Nephron (organoid): Measurements from ENCODE around the gene HOOK2.
A peak's percentile ranks its signal among the peaks of the same experiment; 100 is the strongest.
"Not testable (repeated sequence)": the region's sequence is repeated elsewhere in the genome, so short reads cannot be mapped to it uniquely, and the experiment has no call there.

Experiments used
- H3K27ac Mint-ChIP-seq, 3 experiments: 2 replicates each; pipeline ENCODE4 v1.8.0; 2020; ENCODE audit warnings: mixed read lengths in 3 of 3, mild to moderate bottlenecking in 2 of 3, moderate library complexity in 1 of 3
- H3K27me3 Mint-ChIP-seq: 2 replicates; pipeline ENCODE4 v1.8.0; 2021; ENCODE audit warnings: low read depth, mild to moderate bottlenecking, moderate library complexity, mixed read lengths
- H3K36me3 Mint-ChIP-seq: 2 replicates; pipeline ENCODE4 v1.8.0; 2020; ENCODE audit warnings: low read depth, mixed read lengths
- H3K4me1 Mint-ChIP-seq: 2 replicates; pipeline ENCODE4 v1.8.0; 2020; ENCODE audit warnings: mixed read lengths
- H3K4me3 Mint-ChIP-seq, 3 experiments: 2 replicates each; pipeline ENCODE4 v1.8.0; 2020; ENCODE audit warnings: mild to moderate bottlenecking in 3 of 3, mixed read lengths in 3 of 3, moderate library complexity in 2 of 3
- H3K9me3 Mint-ChIP-seq: 2 replicates; pipeline ENCODE4 v1.8.0; 2020; ENCODE audit warnings: mixed read lengths
- CTCF ChIP-seq, 3 experiments: fragments of 200-600 bp; sonication (generic); IDR thresholded peaks; one replicate each; pipeline ENCODE4 v1.5.0; 2021; ENCODE audit warnings: antibody characterized with exemption in 3 of 3; ENCODE audit not compliant: unreplicated experiment in 3 of 3

The HOOK2 gene

GRCh38 chr19:12731337-12731736 lies 44.0 kb downstream of the HOOK2 start:
- H3K4me1 Mint-ChIP-seq, result peaks cover 30% of the 10 kb centered on the region
- no peaks in the 10 kb centered on the region for H3K9me3 Mint-ChIP-seq
- H3K27me3 Mint-ChIP-seq, result no peaks in the 10 kb centered on the region
- H3K36me3 Mint-ChIP-seq, result peaks cover 34% of the 10 kb centered on the region
- H3K4me3 Mint-ChIP-seq, result peak overlapping the region in 1 of 3 experiments; percentile 34
- TF ChIP-seq CTCF (IDR thresholded peaks at IDR 0.05; ENCODE audit: unreplicated experiment in 3 of 3), result no peak
- no peak overlapping the region for H3K27ac Mint-ChIP-seq

GRCh38 chr19:12730064-12730463 lies 45.3 kb downstream of the HOOK2 start:
- H3K36me3 Mint-ChIP-seq, result peaks cover 34% of the 10 kb centered on the region
- TF ChIP-seq CTCF (IDR thresholded peaks at IDR 0.05; ENCODE audit: unreplicated experiment in 3 of 3), result no peak

GRCh38 chr19:12727745-12728433 lies 47.5 kb downstream of the HOOK2 start:
- Mint-ChIP-seq H3K9me3 (no peaks in the 10 kb centered on the region), H3K4me1 (peaks cover 27% of the 10 kb centered on the region), H3K27ac (no peak overlapping the region), H3K4me3 (no peak overlapping the region), H3K27me3 (no peaks in the 10 kb centered on the region), H3K36me3 (peaks cover 30% of the 10 kb centered on the region)
- TF ChIP-seq CTCF (IDR thresholded peaks at IDR 0.05; ENCODE audit: unreplicated experiment in 3 of 3), result no peak

More at GRCh38 chr19:12730064-12730463, 45.3 kb downstream of the HOOK2 start:
- Mint-ChIP-seq H3K27me3 (no peaks in the 10 kb centered on the region), H3K4me1 (peaks cover 30% of the 10 kb centered on the region), H3K4me3 (peak overlapping the region; percentile 40 to 75 (median 74)), H3K9me3 (no peaks in the 10 kb centered on the region), H3K27ac (peak overlapping the region in 1 of 3 experiments; percentile 65)

- TF ChIP-seq CTCF (IDR thresholded peaks at IDR 0.05; ENCODE audit: unreplicated experiment in 3 of 3), result no peak
- H3K36me3 Mint-ChIP-seq, result peaks cover 26% of the 10 kb centered on the region
- H3K4me3 Mint-ChIP-seq, result peak overlapping the region; percentile 65 to 82 (median 77)
- no peaks in the 10 kb centered on the region for H3K9me3 Mint-ChIP-seq
- H3K27ac Mint-ChIP-seq, result peak overlapping the region in 2 of 3 experiments; percentile 65 to 71
- H3K27me3 Mint-ChIP-seq, result no peaks in the 10 kb centered on the region
- H3K4me1 Mint-ChIP-seq, result peaks cover 20% of the 10 kb centered on the region
Measured at GRCh38 chr19:12726988-12727316, 48.4 kb downstream of the HOOK2 start.

- not testable (repeated sequence) for H3K9me3 Mint-ChIP-seq, H3K27ac Mint-ChIP-seq, H3K27me3 Mint-ChIP-seq
- Mint-ChIP-seq H3K36me3 (peaks cover 32% of the 10 kb centered on the region), H3K4me1 (peaks cover 28% of the 10 kb centered on the region), H3K4me3 (peak overlapping the region; percentile 7 to 45 (median 34))
Measured at GRCh38 chr19:12725612-12726011, 49.7 kb downstream of the HOOK2 start.

GRCh38 chr19:12723641-12724426 lies 51.5 kb downstream of the HOOK2 start, which contains the start of gene TNPO2:
TNPO2 (minus strand) TSS chr19:12723932; CDS start chr19:12720977, 2,955 bp downstream.
- H3K27me3 Mint-ChIP-seq, result no peaks in the 10 kb centered on the region
- no peaks in the 10 kb centered on the region for H3K9me3 Mint-ChIP-seq
- H3K27ac Mint-ChIP-seq, result peak within 1 kb of the TSS; percentile 96 to 100 (median 99)
- peaks cover 24% of the 10 kb centered on the region for H3K4me1 Mint-ChIP-seq
- no peak for TF ChIP-seq CTCF (IDR thresholded peaks at IDR 0.05; ENCODE audit: unreplicated experiment in 3 of 3)
- peak within 1 kb of the TSS; percentile 92 to 95 (median 94) for H3K4me3 Mint-ChIP-seq
- peaks cover 23% of the 10 kb centered on the region for H3K36me3 Mint-ChIP-seq
